GM23338 (cell line): ENCODE data around the gene NPY. TPM values are rescaled to one million over a fixed set of nuclear protein-coding genes. Genes with fewer than 3 reads are reported as not detected.

Experiments used
- ATAC-seq: fragments of 200-7000 bp; cut with Tn5 transposase; 3 replicates; pipeline ENCODE4 v1.9.1; 2020
- DNase-seq: peaks from one replicate; pipeline ENCODE4 v3.0.0-alpha.2; 2015; ENCODE audit warnings: low spot score
- H2AFZ ChIP-seq: fragments of 200-600 bp; sonication (generic); 2 replicates; pipeline ENCODE4 v1.8.0; 2016; ENCODE audit warnings: antibody characterized with exemption, mild to moderate bottlenecking, moderate library complexity
- H3F3A ChIP-seq: fragments of 200-600 bp; sonication (generic); replicated peaks from 2 replicates; pipeline ENCODE4 v1.8.0; 2017; ENCODE audit warnings: antibody characterized with exemption, mixed run types, low read depth
- H3K27ac ChIP-seq: fragments of 200-600 bp; sonication (generic); 2 replicates; pipeline ENCODE4 v1.6.1; 2016; ENCODE audit warnings: low read depth
- H3K27me3 ChIP-seq: fragments of 200-600 bp; sonication (generic); 2 replicates; pipeline ENCODE4 v1.8.0; 2016; ENCODE audit warnings: mild to moderate bottlenecking, mixed run types, moderate library complexity; ENCODE audit not compliant: insufficient read depth
- H3K36me3 ChIP-seq: fragments of 200-600 bp; sonication (generic); 2 replicates; pipeline ENCODE4 v1.8.0; 2016; ENCODE audit warnings: mild to moderate bottlenecking; ENCODE audit not compliant: insufficient read depth
- H3K4me1 ChIP-seq: fragments of 200-600 bp; sonication (generic); 2 replicates; pipeline ENCODE4 v1.8.0; 2016; ENCODE audit warnings: mild to moderate bottlenecking, moderate library complexity; ENCODE audit not compliant: insufficient read depth
- H3K4me2 ChIP-seq: fragments of 200-600 bp; sonication (generic); 2 replicates; pipeline ENCODE4 v1.7.1; 2017; ENCODE audit warnings: mixed run types
- H3K4me3 ChIP-seq: fragments of 200-600 bp; sonication (generic); 2 replicates; pipeline ENCODE4 v1.6.1; 2016; ENCODE audit warnings: mixed run types
- H3K79me2 ChIP-seq: fragments of 200-600 bp; sonication (generic); replicated peaks from 2 replicates; pipeline ENCODE4 v1.8.0; 2017; ENCODE audit warnings: mild to moderate bottlenecking; ENCODE audit not compliant: insufficient read depth
- H3K9me2 ChIP-seq: fragments of 200-600 bp; sonication (generic); 2 replicates; pipeline ENCODE4 v1.8.0; 2017; ENCODE audit not compliant: insufficient read depth
- H4K20me1 ChIP-seq: fragments of 200-600 bp; sonication (generic); replicated peaks from 2 replicates; pipeline ENCODE4 v1.8.0; 2017; ENCODE audit warnings: mild to moderate bottlenecking; ENCODE audit not compliant: insufficient read depth
- H3K27ac Mint-ChIP-seq: 2 replicates; pipeline ENCODE4 v1.8.0; 2020; ENCODE audit warnings: inconsistent platforms, mild to moderate bottlenecking, moderate library complexity, mixed read lengths
- H3K27me3 Mint-ChIP-seq: 3 replicates; pipeline ENCODE4 v1.8.0; 2022; ENCODE audit warnings: low read depth, mild to moderate bottlenecking, moderate library complexity, mixed read lengths, inconsistent platforms; ENCODE audit not compliant: insufficient read depth, poor library complexity
- H3K36me3 Mint-ChIP-seq: 3 replicates; pipeline ENCODE4 v1.8.0; 2021; ENCODE audit warnings: low read depth, mild to moderate bottlenecking, inconsistent platforms, moderate library complexity, mixed read lengths
- H3K4me1 Mint-ChIP-seq: 3 replicates; pipeline ENCODE4 v1.8.0; 2020; ENCODE audit warnings: mild to moderate bottlenecking, inconsistent platforms, mixed read lengths
- H3K4me3 Mint-ChIP-seq: 3 replicates; pipeline ENCODE4 v1.8.0; 2021; ENCODE audit warnings: moderate library complexity, mild to moderate bottlenecking, inconsistent platforms, mixed read lengths
- H3K9me3 Mint-ChIP-seq: 3 replicates; pipeline ENCODE4 v1.8.0; 2020; ENCODE audit warnings: moderate library complexity, mild to moderate bottlenecking, inconsistent platforms, mixed read lengths
- CREB1 ChIP-seq: fragments of 250-450 bp; sonication (Bioruptor Pico); IDR thresholded peaks from 2 replicates; pipeline ENCODE4 v1.5.0; 2020; ENCODE audit warnings: low read depth, mild to moderate bottlenecking, moderate library complexity
- ETS1 ChIP-seq: IDR thresholded peaks from 2 replicates; pipeline ENCODE4 v1.6.1; 2016; ENCODE audit warnings: antibody characterized with exemption
- EZH2 ChIP-seq: fragments of 200-600 bp; sonication (generic); IDR thresholded peaks from one replicate; pipeline ENCODE4 v1.8.0; 2017; ENCODE audit warnings: antibody characterized with exemption, mild to moderate bottlenecking, low read depth; ENCODE audit not compliant: unreplicated experiment
- EZH2phosphoT487 ChIP-seq: fragments of 200-600 bp; sonication (generic); IDR thresholded peaks from one replicate; pipeline ENCODE4 v1.8.1; 2018; ENCODE audit warnings: antibody characterized with exemption; ENCODE audit not compliant: unreplicated experiment
- JUNB ChIP-seq: IDR thresholded peaks from one replicate; pipeline ENCODE4 v1.6.1; 2016; ENCODE audit warnings: antibody characterized with exemption; ENCODE audit not compliant: unreplicated experiment
- NANOG ChIP-seq: IDR thresholded peaks from 2 replicates; pipeline ENCODE4 v1.6.1; 2016; ENCODE audit warnings: antibody characterized with exemption, borderline replicate concordance
- POLR2AphosphoS5 ChIP-seq: IDR thresholded peaks from 2 replicates; pipeline ENCODE4 v1.6.1; 2016; ENCODE audit warnings: antibody characterized with exemption, low read depth
- REST ChIP-seq: IDR thresholded peaks from one replicate; pipeline ENCODE4 v1.6.1; 2018; ENCODE audit warnings: antibody characterized with exemption; ENCODE audit not compliant: unreplicated experiment
- STAT1 ChIP-seq: IDR thresholded peaks from one replicate; pipeline ENCODE4 v1.6.1; 2016; ENCODE audit warnings: antibody characterized with exemption; ENCODE audit not compliant: unreplicated experiment
- ZNF114 ChIP-seq: fragments of 250-450 bp; sonication (Bioruptor Pico); IDR thresholded peaks from 2 replicates; pipeline ENCODE4 v1.5.0; 2020; ENCODE audit warnings: mild to moderate bottlenecking, moderate library complexity
- ZNF331 ChIP-seq: fragments of 250-450 bp; sonication (Bioruptor Pico); IDR thresholded peaks from 2 replicates; pipeline ENCODE4 v1.5.0; 2020; ENCODE audit warnings: low read depth, mild to moderate bottlenecking, moderate library complexity
- ZNF462 ChIP-seq: fragments of 250-450 bp; sonication (Bioruptor Pico); IDR thresholded peaks from 2 replicates; pipeline ENCODE4 v1.5.0; 2020; ENCODE audit warnings: mild to moderate bottlenecking, moderate library complexity
- polyA plus RNA-seq: library from polyadenylated mRNA; unstranded; fragments of >200 nt; fragmentation: Nextera tagmentation; extraction: Ambion mirVana; gene quantifications from 2 replicates; pipeline ENCODE4 v1.2.1, GENCODE V29; 2016
- total RNA-seq: library from RNA; depleted of rRNA; stranded (reverse); fragments of >200 nt; shearing (Covaris generic); gene quantifications from 2 replicates; pipeline ENCODE4 v1.2.3, GENCODE V29; 2014
- TF ChIP-seq, protein P1 (sequence below), 2 experiments: fragments of 200-600 bp in 1 of 2; sonication (generic) in 1 of 2; conservative IDR thresholded peaks; 2 replicates each; pipeline versions ENCODE4 v1.5.1 to v1.6.1; 2016 to 2017; ENCODE audit warnings: antibody characterized with exemption in 2 of 2, low read depth in 2 of 2, mild to moderate bottlenecking in 2 of 2, moderate library complexity in 1 of 2

The NPY gene
- total and polyA plus RNA-seq, 2 experiments from 2014 or later = 7.0 TPM; not detected in 1

DNA sequence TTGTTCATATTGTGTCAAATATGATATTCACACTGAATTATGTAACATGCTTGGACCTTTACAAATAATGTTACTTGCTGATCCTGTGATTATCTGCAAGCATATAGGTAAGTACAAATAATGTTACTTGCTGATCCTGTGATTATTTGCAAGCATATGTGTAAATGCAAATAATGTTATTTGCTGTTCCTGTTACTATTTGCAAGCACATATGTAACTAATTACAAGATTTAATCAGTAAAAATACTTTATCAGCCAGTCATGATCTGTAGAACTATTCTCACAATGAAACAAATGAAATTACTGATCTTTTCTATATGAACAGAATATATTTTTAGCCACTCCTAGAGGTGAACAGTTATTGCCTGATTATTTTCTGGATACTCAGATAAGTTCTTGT lies 44.7 kb upstream of the NPY start:
- H3F3A ChIP-seq = no peaks in the 10 kb centered on the region
- no peak overlapping the region for H3K27ac Mint-ChIP-seq

More for the DNA sequence above, 44.7 kb upstream of the NPY start:
- no peaks in the 10 kb centered on the region for H4K20me1 ChIP-seq
- TF ChIP-seq EZH2phosphoT487 (no peak), ETS1 (no peak), REST (no peak), ZNF462 (CRISPR knock-in tag) (no peak), ZNF114 (no peak), POLR2AphosphoS5 (no peak), NANOG (no peak), JUNB (no peak), ZNF331 (no peak), STAT1 (no peak), CREB1 (CRISPR knock-in tag) (no peak), EZH2 (no peak)
- TF ChIP-seq, protein P1, sequence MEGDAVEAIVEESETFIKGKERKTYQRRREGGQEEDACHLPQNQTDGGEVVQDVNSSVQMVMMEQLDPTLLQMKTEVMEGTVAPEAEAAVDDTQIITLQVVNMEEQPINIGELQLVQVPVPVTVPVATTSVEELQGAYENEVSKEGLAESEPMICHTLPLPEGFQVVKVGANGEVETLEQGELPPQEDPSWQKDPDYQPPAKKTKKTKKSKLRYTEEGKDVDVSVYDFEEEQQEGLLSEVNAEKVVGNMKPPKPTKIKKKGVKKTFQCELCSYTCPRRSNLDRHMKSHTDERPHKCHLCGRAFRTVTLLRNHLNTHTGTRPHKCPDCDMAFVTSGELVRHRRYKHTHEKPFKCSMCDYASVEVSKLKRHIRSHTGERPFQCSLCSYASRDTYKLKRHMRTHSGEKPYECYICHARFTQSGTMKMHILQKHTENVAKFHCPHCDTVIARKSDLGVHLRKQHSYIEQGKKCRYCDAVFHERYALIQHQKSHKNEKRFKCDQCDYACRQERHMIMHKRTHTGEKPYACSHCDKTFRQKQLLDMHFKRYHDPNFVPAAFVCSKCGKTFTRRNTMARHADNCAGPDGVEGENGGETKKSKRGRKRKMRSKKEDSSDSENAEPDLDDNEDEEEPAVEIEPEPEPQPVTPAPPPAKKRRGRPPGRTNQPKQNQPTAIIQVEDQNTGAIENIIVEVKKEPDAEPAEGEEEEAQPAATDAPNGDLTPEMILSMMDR (conservative IDR thresholded peaks at IDR 0.05; ENCODE audit: low read depth in 2 of 2) = no peak
- H3K4me1 ChIP-seq = peaks cover 26% of the 10 kb centered on the region
- no peaks in the 10 kb centered on the region for H3K9me3 Mint-ChIP-seq
- H3K4me3 Mint-ChIP-seq = no peak overlapping the region
- peaks cover 26% of the 10 kb centered on the region for H3K4me1 Mint-ChIP-seq
- ATAC-seq (no peak), DNase-seq (no peak)
- H3K27me3 ChIP-seq = no peaks in the 10 kb centered on the region
- no peak overlapping the region for H3K4me3 ChIP-seq
- no peaks in the 10 kb centered on the region for H3K9me2 ChIP-seq
- H3K79me2 ChIP-seq = no peaks in the 10 kb centered on the region
- H3K27me3 Mint-ChIP-seq = no peaks in the 10 kb centered on the region
- no peak overlapping the region for H3K4me2 ChIP-seq
- H3K27ac ChIP-seq = no peak overlapping the region
- no peaks in the 10 kb centered on the region for H3K36me3 ChIP-seq
- H3K36me3 Mint-ChIP-seq = no peaks in the 10 kb centered on the region
- no peak overlapping the region for H2AFZ ChIP-seq
